Subcutaneous adipose tissue (tissue), 4 donors: ENCODE data around the gene MEOX1. TPM values are rescaled to one million over a fixed set of nuclear protein-coding genes. Genes with fewer than 3 reads are reported as not detected.

Source experiments
- total RNA-seq, 4 donors: library from RNA; depleted of rRNA; stranded (reverse); fragments of >200 nt; gene quantifications; one replicate each; pipeline ENCODE4 v1.1.0, GENCODE V29; 2016
- TF ChIP-seq, protein P1 (sequence below): fragments of 450-650 bp; IDR thresholded peaks from one replicate; pipeline ENCODE4 v1.5.1; 2016; ENCODE audit warnings: low read depth, mild to moderate bottlenecking, control low read depth, antibody characterized with exemption, moderate library complexity

Gene MEOX1
- total RNA-seq, 4 donors from 2014 or later, result 5.6 to 31.5 (median 15.1) TPM

GRCh38 chr17:43679911-43680310, 18.2 kb upstream of the MEOX1 start:
- TF ChIP-seq, protein P1, sequence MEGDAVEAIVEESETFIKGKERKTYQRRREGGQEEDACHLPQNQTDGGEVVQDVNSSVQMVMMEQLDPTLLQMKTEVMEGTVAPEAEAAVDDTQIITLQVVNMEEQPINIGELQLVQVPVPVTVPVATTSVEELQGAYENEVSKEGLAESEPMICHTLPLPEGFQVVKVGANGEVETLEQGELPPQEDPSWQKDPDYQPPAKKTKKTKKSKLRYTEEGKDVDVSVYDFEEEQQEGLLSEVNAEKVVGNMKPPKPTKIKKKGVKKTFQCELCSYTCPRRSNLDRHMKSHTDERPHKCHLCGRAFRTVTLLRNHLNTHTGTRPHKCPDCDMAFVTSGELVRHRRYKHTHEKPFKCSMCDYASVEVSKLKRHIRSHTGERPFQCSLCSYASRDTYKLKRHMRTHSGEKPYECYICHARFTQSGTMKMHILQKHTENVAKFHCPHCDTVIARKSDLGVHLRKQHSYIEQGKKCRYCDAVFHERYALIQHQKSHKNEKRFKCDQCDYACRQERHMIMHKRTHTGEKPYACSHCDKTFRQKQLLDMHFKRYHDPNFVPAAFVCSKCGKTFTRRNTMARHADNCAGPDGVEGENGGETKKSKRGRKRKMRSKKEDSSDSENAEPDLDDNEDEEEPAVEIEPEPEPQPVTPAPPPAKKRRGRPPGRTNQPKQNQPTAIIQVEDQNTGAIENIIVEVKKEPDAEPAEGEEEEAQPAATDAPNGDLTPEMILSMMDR, result no peak

- TF ChIP-seq, protein P1, result no peak
Observed at GRCh38 chr17:43679401-43679800, 17.7 kb upstream of the MEOX1 start.

DNA sequence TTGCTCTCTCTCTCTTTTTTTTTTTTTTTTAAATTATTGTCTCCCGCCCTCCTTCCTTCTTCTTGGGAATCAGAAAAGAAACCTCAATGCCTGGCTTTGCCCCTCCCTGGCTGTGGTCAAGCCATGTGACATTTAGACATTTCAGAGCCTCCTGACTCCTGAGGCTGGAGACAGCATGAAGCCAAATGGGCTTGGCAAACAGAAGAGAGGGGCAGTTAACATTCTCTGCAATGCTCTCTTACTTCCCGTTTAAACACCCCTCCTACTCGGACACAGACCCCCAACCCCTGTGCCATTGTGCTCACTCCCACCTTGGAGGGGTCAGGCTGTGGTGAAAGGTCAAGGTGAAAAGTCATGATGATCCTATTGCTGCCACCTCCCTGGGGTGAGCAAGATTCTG, 14.7 kb upstream of the MEOX1 start:
- TF ChIP-seq, protein P1, result no peak

- TF ChIP-seq, protein P1, result no peak
Observed at GRCh38 chr17:43674394-43674793, 12.7 kb upstream of the MEOX1 start.

DNA sequence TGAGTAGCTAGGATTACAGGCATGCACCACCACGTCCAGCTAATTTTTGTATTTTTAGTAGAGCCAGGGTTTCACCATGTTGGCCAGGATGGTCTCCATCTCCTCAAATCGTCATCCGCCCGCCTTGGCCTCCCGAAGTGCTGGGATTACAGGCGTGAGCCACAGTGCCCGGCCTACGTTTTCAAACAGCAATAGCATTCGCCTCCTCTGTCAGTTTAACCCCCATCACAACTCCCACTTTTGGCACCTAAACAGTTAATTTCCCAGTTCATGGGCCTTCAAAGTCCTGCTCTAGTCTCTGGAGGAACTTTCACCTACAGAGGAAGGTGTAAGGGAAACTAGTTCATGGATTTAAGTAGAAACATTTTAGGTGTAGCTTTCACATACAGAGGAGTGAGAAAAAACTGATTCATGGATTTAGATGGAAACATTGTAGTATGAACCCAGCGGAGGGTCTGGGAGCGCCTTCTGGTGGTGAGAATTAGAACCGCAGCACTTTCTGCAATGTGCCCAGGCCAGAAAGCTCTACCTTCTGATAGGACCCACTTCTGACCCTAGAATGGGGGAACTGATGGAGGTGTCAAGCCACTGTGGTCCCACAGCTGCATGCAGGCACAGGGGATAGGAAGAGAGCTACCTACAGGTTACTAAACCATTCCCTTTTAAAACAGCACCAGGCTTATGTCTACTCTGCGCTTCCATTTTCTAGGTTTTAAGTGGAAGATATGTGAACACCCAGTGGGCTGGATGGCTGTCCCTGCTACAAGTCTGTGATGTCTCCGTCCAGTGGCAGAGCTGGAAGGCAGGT, 12.0 kb upstream of the MEOX1 start:
- TF ChIP-seq, protein P1, result no peak

DNA sequence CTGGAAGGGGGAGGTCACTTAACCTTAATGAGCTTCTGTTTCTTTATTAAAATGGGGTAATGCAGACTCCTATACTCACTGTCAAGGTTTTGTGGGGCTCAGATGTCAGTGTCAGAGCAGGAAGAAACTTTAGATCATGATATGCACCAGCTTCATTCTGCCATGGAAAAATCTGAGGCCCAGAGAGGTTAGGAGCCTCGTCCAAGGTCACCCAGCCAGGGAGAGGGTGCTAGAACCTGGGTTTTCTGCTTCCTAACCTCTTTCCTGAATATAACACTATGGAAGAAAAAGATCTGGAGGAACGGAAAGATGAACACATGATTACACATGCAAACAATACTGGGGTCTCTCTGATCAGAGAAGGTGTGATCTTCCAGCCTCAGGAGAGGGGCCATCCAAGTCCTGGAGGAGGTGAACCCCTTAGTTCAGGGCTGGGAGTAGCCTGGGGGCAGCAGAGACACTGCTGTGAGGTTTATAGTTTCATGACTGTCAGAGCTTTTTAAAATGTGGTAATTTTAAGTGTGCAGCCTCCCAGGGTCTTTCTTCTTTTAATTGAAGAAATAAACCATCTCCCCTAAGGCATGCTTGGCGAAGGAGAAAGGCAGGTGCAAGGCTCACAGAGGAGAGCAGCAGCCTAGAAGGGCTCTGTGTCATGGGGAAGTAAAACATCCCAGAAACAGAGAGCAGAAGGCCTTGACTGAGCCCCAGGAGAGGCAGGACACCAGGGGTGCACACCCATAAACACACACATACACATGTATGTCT, 10.2 kb upstream of the MEOX1 start:
- TF ChIP-seq, protein P1, result no peak

- TF ChIP-seq, protein P1, result no peak
Observed at GRCh38 chr17:43671031-43671692, 9.4 kb upstream of the MEOX1 start.
